NCI-H1092 treated with DMSO at 0.1 percent for 48 hours (cell line): ENCODE measurements around the gene NFIA.

ENCODE experiments used
- DNase-seq: peaks from one replicate; lab custom pipeline; 2025; lab: John Stamatoyannopoulos, UW

The NFIA gene

DNA sequence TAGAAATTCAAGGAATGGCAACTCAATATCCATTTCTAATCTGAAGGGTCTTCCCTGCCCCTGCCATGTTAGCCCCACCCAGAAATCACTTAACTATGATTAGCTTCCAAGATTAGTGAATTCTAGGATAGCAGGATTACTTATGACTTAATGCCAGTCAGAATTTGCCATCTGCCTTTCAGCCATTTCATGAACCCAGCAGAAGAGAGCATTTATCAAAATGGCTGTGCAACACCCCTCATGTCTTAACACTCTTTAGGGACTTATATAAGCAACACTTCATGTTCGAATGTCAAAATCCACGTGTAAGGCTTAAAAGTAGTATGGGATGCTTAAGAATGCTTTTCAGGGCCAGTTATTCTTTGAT is 288.5 kb downstream of the NFIA start:
- DNase-seq = no peak

GRCh38 chr1:61372944-61373343 is 290.6 kb downstream of the NFIA start:
- DNase-seq = no peak

GRCh38 chr1:61374156-61374555 is 291.8 kb downstream of the NFIA start:
- DNase-seq = no peak

GRCh38 chr1:61375082-61375880 is 292.9 kb downstream of the NFIA start:
- no peak for DNase-seq

GRCh38 chr1:61376151-61376550 is 293.8 kb downstream of the NFIA start:
- no peak for DNase-seq

GRCh38 chr1:61377242-61377958 is 295.0 kb downstream of the NFIA start:
- no peak for DNase-seq

- no peak for DNase-seq
Measured at GRCh38 chr1:61378494-61379180, 296.3 kb downstream of the NFIA start.

GRCh38 chr1:61379693-61380092 is 297.3 kb downstream of the NFIA start:
- no peak for DNase-seq

GRCh38 chr1:61380561-61380960 is 298.2 kb downstream of the NFIA start:
- no peak for DNase-seq

DNA sequence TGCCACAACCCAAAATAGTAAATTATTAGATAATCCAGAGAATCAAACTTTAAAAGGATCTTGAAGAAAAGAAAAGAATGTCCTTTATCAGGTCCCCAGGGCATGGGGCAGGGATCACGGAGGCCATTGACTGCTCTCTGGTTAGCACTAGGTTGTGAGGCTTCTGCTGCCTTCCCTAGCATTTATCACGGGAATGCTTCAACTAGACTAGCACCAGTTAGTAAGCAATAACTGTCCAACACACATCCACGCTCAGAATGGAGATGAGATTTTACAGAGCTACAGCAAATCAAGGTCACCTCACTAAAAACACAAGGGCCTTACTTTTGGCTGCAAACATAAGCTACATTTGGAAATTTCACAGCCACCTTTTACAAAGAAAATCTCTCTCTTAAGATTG is 304.0 kb downstream of the NFIA start:
- no peak for DNase-seq

- no peak for DNase-seq
Measured at GRCh38 chr1:61386770-61387169, 304.4 kb downstream of the NFIA start.

DNA sequence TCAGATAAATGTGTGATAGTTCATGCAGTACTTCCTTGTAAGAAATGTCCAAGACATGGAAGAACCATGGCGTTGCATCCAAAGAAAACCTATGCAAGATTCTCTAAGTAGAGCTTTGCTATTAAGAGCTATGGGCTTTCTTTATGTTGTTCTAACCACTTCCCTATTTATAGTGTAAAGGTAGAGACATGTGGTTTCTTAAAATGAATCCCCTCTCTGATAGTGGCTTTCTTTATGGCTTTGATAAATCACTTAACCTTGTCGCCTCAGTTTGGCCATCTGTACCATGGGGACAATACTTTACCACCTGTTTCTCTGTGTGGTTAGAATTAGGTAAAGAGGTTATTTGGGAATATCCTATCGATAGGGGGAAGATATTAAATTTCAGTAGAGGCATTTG is 305.5 kb downstream of the NFIA start:
- no peak for DNase-seq

- no peak for DNase-seq
Measured at GRCh38 chr1:61388566-61388965, 306.2 kb downstream of the NFIA start.

DNA sequence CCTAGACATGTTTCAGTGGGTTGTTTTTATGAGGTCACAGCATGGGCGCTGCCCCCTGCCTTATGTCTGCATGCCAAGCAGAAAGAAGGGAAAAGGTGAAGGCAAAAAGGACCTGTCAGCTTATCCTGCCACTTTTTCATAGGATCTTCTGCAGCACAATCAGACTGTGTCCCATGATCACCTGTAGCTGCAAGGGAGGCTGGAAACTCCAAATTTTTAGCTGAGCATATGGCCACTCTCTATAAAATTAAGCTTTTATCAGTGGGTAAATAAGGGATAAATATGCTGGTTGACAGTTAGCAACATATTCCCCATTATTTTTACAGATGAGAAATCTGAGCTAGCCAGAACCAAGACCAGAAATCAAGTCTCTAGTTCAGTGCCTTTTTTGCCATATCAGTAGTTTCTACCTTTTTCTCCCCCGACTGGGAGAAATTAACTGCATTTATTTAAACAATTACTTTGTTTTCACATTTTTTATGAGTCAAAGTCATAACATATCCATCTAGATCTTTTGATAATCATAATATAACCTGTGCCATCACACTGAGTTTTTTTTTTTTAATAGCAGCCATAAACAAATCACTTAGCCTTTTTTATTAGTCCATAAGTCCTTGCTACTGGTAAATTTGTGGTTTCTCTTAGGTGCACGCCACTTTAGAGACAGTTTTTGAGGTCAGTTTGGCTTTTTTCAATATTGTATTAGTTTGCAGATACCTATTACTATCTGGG is 307.0 kb downstream of the NFIA start:
- no peak for DNase-seq

DNA sequence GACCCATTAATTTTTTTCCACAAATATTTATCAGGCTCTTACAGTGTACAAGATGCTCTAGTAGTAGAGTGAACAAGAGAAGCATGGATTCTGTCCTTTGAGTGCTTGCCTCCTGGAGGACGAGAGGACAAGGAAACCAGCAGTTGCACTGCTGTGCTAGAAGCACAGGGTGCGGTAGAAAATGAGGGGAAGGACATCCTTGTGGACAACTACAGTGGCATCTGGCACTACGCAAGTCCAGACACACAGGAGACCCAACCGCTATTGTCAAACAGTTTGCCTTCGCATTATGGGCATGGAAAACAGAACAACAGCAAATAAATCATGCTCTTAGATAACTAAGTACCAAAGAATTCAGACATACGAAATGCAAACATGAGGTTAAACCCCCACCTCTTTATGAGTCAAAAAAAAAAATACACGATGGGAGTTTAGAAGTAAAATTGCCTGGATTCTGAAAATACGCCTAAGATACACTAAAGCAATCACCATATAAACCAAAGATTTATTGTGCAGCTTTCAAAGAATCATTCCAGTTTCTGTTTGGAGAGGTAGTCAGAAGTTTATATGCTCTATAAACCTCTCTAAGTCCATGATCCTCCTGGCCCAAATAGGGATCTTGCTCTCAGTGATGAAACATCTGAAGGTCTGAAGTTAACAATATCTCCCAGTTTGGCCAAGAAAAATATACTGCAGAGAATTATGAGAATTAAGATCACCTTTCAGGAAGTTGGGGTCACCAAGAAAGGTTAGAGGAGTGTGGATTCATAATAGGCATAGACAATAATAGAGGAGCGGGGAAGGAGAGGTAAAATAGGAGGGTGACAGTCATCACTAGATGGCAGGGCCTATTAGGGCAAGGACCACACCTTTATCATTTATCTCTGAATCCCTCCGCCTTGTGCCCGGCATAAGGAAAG is 307.8 kb downstream of the NFIA start:
- no peak for DNase-seq

- DNase-seq = no peak
Measured at GRCh38 chr1:61391730-61392129, 309.4 kb downstream of the NFIA start.

DNA sequence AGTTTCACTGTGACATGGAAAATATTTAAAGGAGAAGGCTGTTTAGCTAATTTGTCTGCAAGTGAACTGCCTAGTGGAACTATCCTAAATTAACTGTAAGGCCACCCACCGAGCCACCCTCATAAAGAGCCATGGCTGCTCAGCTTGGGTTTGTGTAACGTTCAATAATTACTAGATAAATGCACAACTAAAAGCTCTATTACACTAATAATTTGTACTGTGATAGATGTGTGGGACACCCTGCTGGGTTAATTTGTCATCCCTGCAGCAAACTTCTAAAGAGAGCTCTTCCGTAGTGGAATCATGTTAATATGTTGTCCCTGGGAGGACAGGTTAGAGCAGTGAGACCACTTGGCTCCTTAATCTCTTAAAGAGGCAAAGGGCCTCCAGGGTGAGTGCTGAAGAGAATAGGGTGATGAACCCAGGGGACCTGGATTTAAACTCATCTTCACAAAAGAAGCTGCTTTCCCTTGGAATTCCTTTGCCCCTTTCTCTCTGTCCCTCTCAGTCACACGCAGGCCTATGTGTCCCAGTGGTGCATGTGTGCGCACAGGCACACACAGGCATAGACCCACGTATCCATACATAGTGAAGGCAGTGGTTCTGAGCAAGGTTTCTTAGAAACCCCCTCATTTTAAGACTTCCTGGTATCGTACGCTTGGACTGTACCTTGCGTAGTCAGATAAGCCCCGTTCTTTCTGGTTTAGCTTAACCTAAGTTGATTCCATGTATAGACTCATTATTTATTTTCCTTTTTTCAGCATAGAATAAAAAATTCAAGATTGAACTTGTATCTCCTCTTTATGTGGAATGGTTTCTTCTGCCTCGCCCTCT is 310.3 kb downstream of the NFIA start:
- no peak for DNase-seq

DNA sequence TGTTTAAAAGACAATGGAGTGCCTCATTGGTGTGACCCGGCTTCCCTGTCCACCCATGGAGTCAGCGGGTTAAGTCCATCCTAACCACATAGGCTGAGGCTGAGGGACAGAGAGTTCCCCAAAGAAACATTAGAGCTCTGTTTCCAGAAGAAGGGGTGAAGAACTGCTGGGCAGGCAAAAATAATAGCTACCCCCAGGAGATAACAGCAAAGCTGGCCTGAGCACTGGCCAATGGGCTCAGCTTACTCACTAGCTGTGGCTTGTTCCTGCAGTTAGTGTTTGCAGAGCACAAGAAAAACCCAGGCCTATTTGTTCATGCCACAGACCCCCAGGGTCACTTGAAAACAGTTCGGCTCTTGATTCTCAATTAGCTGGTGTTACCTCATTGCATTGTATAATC is 311.2 kb downstream of the NFIA start:
- DNase-seq = no peak

- no peak for DNase-seq
Measured at GRCh38 chr1:61395146-61395800, 312.9 kb downstream of the NFIA start.

- no peak for DNase-seq
Measured at GRCh38 chr1:61397495-61397894, 315.1 kb downstream of the NFIA start.
